ENCODE measurements around the gene ZNF445.

ZNF445 gene

DNA sequence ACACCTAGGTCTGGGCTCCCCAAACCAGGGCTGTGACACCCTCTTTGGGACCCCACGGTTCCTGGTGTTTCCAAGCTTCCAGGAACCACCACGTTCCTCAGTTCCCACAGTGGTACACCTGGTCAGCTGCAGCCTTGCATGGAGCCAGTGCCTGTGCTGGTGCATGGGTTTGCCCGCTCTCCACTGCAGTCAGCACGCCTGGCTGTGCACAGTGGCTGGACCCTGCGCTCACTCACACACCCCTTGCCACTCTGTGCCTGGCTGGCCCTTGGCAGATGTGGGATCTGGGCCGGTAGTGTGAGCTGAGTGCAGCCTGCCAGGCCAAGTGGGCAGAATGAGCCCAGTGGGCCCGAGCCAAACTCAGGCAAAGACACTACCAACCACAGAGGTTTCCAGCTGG lies 90.1 kb downstream of the ZNF445 start:
- no peak overlapping the region for H3K4me3 ChIP-seq (ENCODE audit: insufficient read depth, low read length, poor library complexity, severe bottlenecking)
- TF ChIP-seq CTCF (IDR thresholded peaks at IDR 0.05; ENCODE audit: insufficient read depth, low read length, poor library complexity, severe bottlenecking) (no peak), EZH2phosphoT487 (conservative IDR thresholded peaks at IDR 0.05; ENCODE audit: low read length) (no peak)

More for the DNA sequence above, 90.1 kb downstream of the ZNF445 start:
- H3K4me2 ChIP-seq (ENCODE audit: low read depth, low read length, poor library complexity, severe bottlenecking), result no peak overlapping the region
- no peak overlapping the region for H2AFZ ChIP-seq (ENCODE audit: low read depth, low read length, severe bottlenecking)
- no peaks in the 10 kb centered on the region for H3K9me2 ChIP-seq (replicated peaks; ENCODE audit: insufficient read depth, low read length)
- no peaks in the 10 kb centered on the region for H3K27me3 ChIP-seq (ENCODE audit: low read length)
- peaks cover 19% of the 10 kb centered on the region; the same call in 1 of the 2 replicates for H3K9me3 ChIP-seq (ENCODE audit: insufficient read depth, low read length)
- H4K20me1 ChIP-seq (ENCODE audit: low read depth, low read length), result no peaks in the 10 kb centered on the region
- H3K79me2 ChIP-seq (ENCODE audit: insufficient read depth, low read length), result no peaks in the 10 kb centered on the region
- H3K9ac ChIP-seq (ENCODE audit: low read length), result no peak overlapping the region
- H3F3A ChIP-seq (ENCODE audit: insufficient read depth), result no peaks in the 10 kb centered on the region
- H3K27ac ChIP-seq (ENCODE audit: low read depth, low read length), result no peak overlapping the region
- H3K36me3 ChIP-seq (ENCODE audit: low read length), result no peaks in the 10 kb centered on the region
